T-helper 9 cell (primary cell): Measurements from ENCODE around the gene ATP6V1C2.
"Not testable (repeated sequence)": the region's sequence is repeated elsewhere in the genome, so short reads cannot be mapped to it uniquely, and the experiment has no call there.

ENCODE experiments used
- DNase-seq: peaks from one replicate; pipeline ENCODE4 v3.0.0-alpha.2; 2020

The ATP6V1C2 gene

GRCh38 chr2:10814571-10815331 is 93.3 kb downstream of the ATP6V1C2 start:
- DNase-seq, result no peak

GRCh38 chr2:10817413-10817812 is 96.0 kb downstream of the ATP6V1C2 start:
- DNase-seq, result no peak

DNA sequence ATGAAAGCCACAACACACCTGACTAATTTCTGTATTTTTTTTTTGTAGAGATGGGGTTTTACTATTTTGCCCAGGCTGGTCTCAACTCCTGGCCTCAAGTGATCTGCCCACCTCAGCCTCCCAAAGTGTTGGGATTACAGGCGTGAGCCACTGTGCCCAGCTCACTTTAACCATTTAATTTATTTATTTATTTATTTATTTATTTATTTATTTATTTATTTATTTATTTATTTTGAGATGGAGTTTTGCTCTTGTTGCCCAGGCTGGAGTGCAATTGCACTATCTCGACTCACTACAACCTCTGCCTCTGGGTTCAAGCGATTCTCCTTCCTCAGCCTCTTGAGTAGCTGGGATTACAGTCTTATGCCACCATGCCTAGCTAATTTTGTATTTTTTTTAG is 96.9 kb downstream of the ATP6V1C2 start:
- not testable (repeated sequence) for DNase-seq

- no peak for DNase-seq
Observed at GRCh38 chr2:10818984-10819383, 97.6 kb downstream of the ATP6V1C2 start.

- DNase-seq, result no peak
Observed at GRCh38 chr2:10819714-10820314, 98.4 kb downstream of the ATP6V1C2 start.

DNA sequence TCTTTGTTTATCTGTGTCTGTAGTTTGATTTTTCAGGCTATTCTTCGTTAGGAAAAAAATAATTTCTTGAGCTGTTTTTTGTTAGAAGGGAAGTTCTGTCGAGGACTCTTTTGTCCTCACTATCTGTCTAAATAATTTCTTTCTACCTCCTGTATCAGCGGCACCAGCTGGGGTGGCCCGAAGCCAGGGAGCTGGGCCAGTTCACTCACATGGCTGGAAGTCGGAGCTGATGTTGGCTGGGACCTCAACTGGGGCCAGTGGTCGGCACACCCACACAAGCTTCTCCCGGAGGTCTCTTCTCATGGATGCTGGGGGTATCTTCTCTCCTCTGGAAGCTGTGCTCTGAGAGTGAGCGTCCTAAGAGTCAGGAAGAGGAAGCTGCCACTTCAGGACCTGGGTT is 99.1 kb downstream of the ATP6V1C2 start:
- no peak for DNase-seq

DNA sequence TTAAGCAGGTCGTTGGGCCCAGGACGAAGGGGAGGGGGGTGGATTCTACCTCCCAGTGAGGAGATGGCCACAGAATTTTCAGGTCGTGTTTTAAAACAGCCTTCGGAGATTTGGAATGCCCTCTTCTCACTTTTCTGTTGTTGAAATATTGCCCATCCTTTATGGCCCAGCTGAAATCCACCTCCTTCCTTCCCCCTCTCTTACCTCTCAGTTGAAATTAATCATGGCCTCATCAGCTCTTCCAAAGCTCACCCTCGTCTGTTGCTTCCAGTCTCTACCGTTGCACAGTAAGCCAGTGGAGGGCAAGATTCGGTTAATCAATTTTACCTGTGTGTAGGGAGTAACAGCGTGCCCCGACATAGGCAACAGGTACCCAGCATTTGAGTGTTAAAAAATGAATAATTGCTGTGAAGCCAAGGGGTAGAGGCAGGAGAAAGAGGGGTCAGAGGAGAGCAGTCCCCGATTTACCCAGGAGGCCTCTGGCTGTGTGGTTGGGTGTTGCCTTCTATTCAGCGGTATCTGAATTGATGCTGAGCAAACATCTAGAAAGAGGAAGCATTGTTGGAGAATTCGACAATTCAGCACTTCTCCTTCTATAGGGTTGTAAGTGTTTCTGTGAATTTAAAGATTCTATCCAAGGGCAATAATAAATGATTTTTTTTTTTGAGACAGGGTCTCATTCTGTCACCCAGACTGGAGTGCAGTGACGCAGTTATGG is 99.7 kb downstream of the ATP6V1C2 start:
- no peak for DNase-seq

DNA sequence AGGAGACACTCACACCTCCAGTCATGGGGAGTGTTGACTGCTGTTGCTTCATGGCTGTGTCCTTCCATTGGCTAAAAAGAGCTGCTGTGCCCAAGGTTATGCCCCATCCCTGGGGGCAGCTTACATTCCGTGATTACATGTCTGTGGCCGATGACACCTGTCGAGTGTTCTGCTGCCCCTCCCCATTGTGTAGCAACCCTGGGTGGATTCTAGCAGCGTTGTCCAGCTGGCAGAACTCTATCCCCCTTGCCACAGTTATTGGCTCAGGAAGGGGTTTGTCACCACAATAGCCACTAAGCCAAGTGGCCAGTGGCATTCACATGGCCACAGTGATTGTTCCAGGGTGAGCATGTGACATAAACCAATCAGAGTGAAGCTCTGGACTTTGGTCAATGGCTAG is 102.8 kb downstream of the ATP6V1C2 start:
- no peak for DNase-seq

GRCh38 chr2:10826026-10826425 is 104.6 kb downstream of the ATP6V1C2 start:
- no peak for DNase-seq

DNA sequence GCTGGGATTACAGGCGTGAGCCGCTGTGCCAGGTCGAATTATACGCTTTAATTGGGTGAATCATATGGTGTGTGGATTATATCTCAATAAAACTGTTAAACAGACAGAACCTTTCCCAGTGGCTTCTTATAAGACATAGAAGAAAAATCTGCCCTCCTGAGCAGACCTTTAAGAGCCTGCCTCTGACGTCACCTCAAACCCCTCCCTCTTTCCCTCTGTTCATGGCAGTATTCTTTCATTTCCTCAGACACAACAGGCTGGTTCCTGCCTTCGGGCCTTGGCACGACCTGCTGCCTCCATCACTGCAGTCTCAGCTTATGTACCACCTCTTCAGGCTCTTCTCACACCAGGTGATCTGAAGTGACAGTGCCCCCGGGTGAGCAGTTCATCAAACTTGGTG is 105.2 kb downstream of the ATP6V1C2 start:
- DNase-seq, result no peak

DNA sequence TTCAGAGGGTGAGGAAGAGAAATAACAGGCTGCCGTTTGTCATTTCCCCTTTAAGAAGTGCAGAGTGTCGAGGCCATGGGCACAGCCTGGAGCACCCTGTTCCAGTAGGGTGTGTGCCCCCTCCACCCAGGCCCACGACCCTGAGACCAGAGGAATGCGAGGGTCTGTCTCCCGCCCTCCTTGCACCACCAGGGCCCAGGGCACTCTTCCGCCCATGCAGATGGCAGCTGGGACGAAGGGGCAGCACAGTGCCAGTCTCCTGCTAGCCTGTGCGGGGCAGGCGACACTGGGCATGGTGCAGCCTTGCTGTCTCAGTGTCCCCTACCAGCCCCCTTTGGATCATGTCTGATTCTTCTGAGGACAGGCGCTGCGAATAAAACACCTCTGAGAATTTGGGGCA is 106.9 kb downstream of the ATP6V1C2 start:
- DNase-seq, result no peak

- DNase-seq, result no peak
Observed at GRCh38 chr2:10829299-10829698, 107.9 kb downstream of the ATP6V1C2 start.

DNA sequence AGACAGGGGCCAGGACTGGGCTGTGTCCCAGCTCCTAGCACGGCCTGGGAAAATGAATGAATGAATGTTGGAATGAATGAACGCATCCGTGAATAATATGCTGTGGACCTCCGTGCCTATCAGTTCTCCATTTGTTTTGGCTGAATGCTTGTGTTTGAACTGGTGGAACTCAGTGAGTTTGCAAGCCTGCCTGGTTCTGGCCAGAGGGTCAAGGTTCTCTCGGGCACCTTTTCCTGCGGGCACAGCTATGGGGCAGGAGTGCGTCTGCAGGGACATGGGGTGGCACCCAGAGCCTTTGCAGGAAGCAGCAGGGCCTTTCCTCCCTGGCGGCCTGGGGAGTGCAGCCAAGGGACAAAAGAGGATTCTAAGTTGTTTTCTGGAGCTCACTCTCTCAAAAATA is 108.8 kb downstream of the ATP6V1C2 start:
- DNase-seq, result no peak

DNA sequence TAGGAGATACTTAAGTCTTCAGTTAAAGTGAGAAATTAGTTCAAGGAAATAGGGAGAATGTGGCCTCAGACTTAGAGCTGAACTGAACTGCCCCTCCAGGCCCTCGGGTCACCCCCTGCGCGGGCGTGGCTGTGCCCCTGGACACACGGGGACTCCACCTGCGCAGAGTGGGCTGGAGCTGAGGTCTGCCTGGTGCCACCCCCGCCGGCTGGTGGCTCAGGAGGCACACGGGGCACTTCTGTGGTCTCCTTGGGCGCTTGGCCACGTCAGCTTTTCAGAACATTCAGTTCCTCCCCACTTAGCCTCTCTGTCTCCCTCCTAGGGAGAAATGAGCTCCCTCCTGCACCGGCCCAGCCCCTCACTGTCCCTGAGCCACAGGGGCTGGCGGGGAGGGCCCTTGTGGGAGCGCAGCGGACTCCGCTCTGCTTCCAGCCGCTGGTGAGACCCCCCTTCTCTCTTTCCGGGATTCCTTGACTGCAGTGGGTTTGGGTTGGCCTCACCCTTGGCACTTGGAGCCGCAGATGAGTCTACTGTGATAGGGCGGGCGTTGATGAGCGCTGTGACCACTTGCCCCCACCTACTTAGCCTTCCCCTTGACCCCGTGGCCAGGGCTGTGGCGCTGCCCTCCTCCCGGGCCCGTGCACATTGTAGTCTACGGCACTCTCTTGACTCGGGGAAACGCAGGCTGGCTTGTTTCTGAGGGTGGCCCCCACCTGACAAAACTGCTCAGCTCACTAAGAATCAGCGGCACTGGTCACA is 109.4 kb downstream of the ATP6V1C2 start:
- no peak for DNase-seq

DNA sequence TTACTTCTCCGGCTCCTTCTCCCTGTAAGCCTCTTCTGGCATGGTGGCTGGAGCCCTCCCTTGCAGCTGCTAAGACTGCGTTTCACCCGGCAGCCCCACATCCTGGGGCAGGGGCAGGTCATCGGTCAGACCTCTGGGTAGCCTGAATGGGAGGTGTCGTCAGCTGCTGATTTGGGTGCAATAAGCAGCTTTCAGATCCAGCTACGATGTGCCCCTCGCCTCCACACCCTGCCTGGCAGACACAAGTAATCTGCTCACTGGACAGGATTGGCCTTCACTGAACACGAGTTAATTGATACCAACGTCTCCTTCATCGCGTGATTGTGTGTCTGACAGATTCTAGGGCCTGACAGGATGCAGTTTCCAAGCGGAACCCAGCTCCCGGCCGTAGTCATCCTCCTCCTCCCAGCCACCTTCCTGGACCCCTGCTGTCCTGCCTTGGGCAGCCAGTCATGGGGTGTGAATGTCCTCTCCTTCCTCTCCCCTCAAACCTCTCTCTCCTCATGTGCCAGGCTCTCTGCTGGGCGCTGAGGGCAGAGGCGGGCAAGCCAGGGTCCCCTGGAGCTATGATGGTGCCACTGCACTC is 110.1 kb downstream of the ATP6V1C2 start:
- no peak for DNase-seq

GRCh38 chr2:10832203-10832936 is 110.9 kb downstream of the ATP6V1C2 start:
- peak; percentile 82 for DNase-seq

DNA sequence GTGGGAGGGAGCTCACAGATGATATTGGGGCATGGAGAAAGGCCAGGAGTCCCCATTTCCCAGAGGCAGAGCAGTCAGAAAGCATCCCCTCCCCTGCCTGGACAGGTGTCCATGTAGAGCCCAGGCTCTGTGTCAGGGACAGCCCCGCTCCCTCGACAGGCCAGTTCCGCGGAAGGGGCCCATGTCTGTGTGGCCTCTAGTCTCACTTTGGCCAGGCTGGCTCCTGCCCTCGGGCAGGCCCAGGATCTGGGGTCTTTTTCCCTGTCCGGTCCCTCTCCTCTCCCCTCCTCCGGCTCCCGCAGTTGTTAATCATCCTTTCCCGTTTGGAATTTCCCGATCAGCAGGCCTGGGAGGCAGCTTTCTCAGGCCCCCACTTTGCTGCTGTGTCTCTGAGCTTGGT is 111.6 kb downstream of the ATP6V1C2 start:
- no peak for DNase-seq

DNA sequence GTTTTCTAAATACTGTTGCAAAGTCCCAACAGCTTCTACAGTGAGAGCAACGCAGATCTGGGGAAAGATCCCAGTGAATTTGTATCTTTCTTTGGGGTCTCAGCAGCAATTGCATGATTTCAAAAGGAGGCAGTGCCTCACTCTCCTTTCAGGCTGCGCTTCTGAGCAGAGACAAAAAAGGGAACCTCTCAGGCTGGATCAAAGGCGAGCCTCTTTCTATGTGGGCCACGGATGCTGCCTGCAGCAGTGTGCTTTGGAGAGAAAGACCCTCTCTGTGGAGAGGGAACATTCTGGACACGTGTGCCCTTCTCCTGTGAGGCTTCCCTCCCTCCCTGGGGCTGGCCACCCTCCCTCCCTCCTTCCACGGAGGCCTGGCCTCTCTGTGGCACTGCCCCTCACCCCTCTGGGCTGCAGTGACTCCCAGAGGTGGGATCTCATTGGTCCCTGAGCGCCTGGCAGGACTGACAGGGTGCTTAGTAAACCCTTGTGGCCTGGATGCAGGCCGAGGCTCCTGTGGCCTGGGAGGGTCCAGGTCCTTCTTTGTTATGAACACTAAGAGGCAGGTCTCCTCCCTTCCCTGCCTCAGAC is 112.7 kb downstream of the ATP6V1C2 start:
- no peak for DNase-seq
